Right ventricle myocardium superior (tissue), 1 donor: Measurements from ENCODE around the gene PRR29. TPM values are rescaled to one million over a fixed set of nuclear protein-coding genes. Genes with fewer than 3 reads are reported as not detected.

Source experiments
- total RNA-seq: library from RNA; stranded (reverse); fragmentation: NEBNext Ultra II Directional; extraction: Animal tissue kit (Norgen Biotek cat#: 25700); gene quantifications from one replicate; pipeline ENCODE4 v1.2.1, GENCODE V29; 2021
- donor health status: DM: no; HTN: yes; CAD: no; lungs with severe emphysema.

PRR29 gene
- total RNA-seq, 1 donor from 2014 or later = 0.30 TPM

Other genes starting within 250 kb of the PRR29 start
- gene CCDC47, start 224.8 kb upstream of the PRR29 start, total RNA-seq = 84.8 TPM
- 42.4 TPM for gene DDX42, start 224.2 kb upstream of the PRR29 start, total RNA-seq
- gene PSMC5, start 170.9 kb upstream of the PRR29 start, total RNA-seq = 136 TPM
- 29.8 TPM for gene FTSJ3, start 170.7 kb upstream of the PRR29 start, total RNA-seq
- 22.0 TPM for gene SMARCD2, start 155.7 kb upstream of the PRR29 start, total RNA-seq
- gene CSH2, start 124.7 kb upstream of the PRR29 start, total RNA-seq = not detected
- not detected for gene GH2, start 116.4 kb upstream of the PRR29 start, total RNA-seq
- gene CSH1, start 101.8 kb upstream of the PRR29 start, total RNA-seq = not detected
- gene CSHL1, start 87.1 kb upstream of the PRR29 start, total RNA-seq = not detected
- gene GH1, start 79.5 kb upstream of the PRR29 start, total RNA-seq = not detected
- 8.9 TPM for gene CD79B, start 66.0 kb upstream of the PRR29 start, total RNA-seq
- 0.56 TPM for gene SCN4A, start 25.4 kb upstream of the PRR29 start, total RNA-seq
- 31.9 TPM for gene ICAM2, start 22.3 kb downstream of the PRR29 start, total RNA-seq
- gene ERN1, start 131.8 kb downstream of the PRR29 start, total RNA-seq = 6.7 TPM